GM18870 (cell line): ENCODE data around the gene BANP.
"Not testable (repeated sequence)": the region's sequence is repeated elsewhere in the genome, so short reads cannot be mapped to it uniquely, and the experiment has no call there.

Experiments
- ATAC-seq: cut with Tn5 transposase; IDR thresholded peaks from one replicate; pipeline ENCODE4 v1.9.1; 2021; ENCODE audit warnings: moderate library complexity; ENCODE audit not compliant: unreplicated experiment

Gene BANP

GRCh38 chr16:87950765-87951551 lies at the start of gene BANP:
TSS of gene BANP (plus strand) at chr16:87951434. CDS start at chr16:87975116, 23,682 bp downstream.
- peak; percentile 84 for ATAC-seq

GRCh38 chr16:87904963-87905362 lies 46.3 kb upstream of the BANP start:
- ATAC-seq, result not testable (repeated sequence)

- ATAC-seq, result not testable (repeated sequence)
Measured at GRCh38 chr16:87905521-87905920, 45.7 kb upstream of the BANP start.

- ATAC-seq, result not testable (repeated sequence)
Measured at GRCh38 chr16:87908101-87908500, 43.1 kb upstream of the BANP start.

- ATAC-seq, result peak; percentile 72
Measured at GRCh38 chr16:87909203-87909935, 41.9 kb upstream of the BANP start.

GRCh38 chr16:87911106-87911763 lies 40.0 kb upstream of the BANP start:
- ATAC-seq, result not testable (repeated sequence)

- not testable (repeated sequence) for ATAC-seq
Measured at GRCh38 chr16:87912691-87913090, 38.5 kb upstream of the BANP start.

GRCh38 chr16:87914021-87914725 lies 37.1 kb upstream of the BANP start:
- ATAC-seq, result not testable (repeated sequence)

GRCh38 chr16:87914812-87915211 lies 36.4 kb upstream of the BANP start:
- ATAC-seq, result no peak

- no peak for ATAC-seq
Measured at GRCh38 chr16:87917503-87917902, 33.7 kb upstream of the BANP start.

- ATAC-seq, result no peak
Measured at GRCh38 chr16:87918338-87918737, 32.9 kb upstream of the BANP start.

GRCh38 chr16:87918866-87919680 lies 32.2 kb upstream of the BANP start:
- no peak for ATAC-seq

GRCh38 chr16:87919681-87919994 lies 31.6 kb upstream of the BANP start:
- ATAC-seq, result no peak

GRCh38 chr16:87921236-87921773 lies 29.9 kb upstream of the BANP start:
- ATAC-seq, result no peak

- no peak for ATAC-seq
Measured at GRCh38 chr16:87922250-87922871, 28.9 kb upstream of the BANP start.

- no peak for ATAC-seq
Measured at GRCh38 chr16:87924041-87924810, 27.0 kb upstream of the BANP start.

- ATAC-seq, result no peak
Measured at GRCh38 chr16:87924811-87925670, 26.2 kb upstream of the BANP start.
